ENCODE measurements around the gene TMEM269.
"Not testable (repeated sequence)": the region's sequence is repeated elsewhere in the genome, so short reads cannot be mapped to it uniquely, and the experiment has no call there.

TMEM269 gene

GRCh38 chr1:42747125-42747524 is 37.7 kb upstream of the TMEM269 start:
- peak; percentile 40 for DNase-seq

- no peak for DNase-seq
Measured at GRCh38 chr1:42748021-42748420, 36.8 kb upstream of the TMEM269 start.

- DNase-seq, result no peak
Measured at GRCh38 chr1:42748461-42749410, 36.1 kb upstream of the TMEM269 start.

GRCh38 chr1:42750041-42750440 is 34.8 kb upstream of the TMEM269 start:
- DNase-seq, result no peak

GRCh38 chr1:42751511-42752070 is 33.2 kb upstream of the TMEM269 start:
- not testable (repeated sequence) for DNase-seq

GRCh38 chr1:42752284-42752683 is 32.5 kb upstream of the TMEM269 start:
- DNase-seq, result no peak

GRCh38 chr1:42753070-42753469 is 31.7 kb upstream of the TMEM269 start:
- no peak for DNase-seq

- peak; percentile 33 for DNase-seq
Measured at GRCh38 chr1:42756956-42757891, 27.6 kb upstream of the TMEM269 start.

GRCh38 chr1:42757892-42758275 is 26.9 kb upstream of the TMEM269 start:
- DNase-seq, result no peak

- no peak for DNase-seq
Measured at GRCh38 chr1:42758641-42759040, 26.1 kb upstream of the TMEM269 start.

GRCh38 chr1:42759114-42759513 is 25.7 kb upstream of the TMEM269 start:
- DNase-seq, result no peak

GRCh38 chr1:42761567-42761966 is 23.2 kb upstream of the TMEM269 start:
- no peak for DNase-seq

GRCh38 chr1:42762269-42762668 is 22.5 kb upstream of the TMEM269 start:
- no peak for DNase-seq

- peak; percentile 48 for DNase-seq
Measured at GRCh38 chr1:42765269-42765668, 19.5 kb upstream of the TMEM269 start.

GRCh38 chr1:42765832-42766740 is 18.7 kb upstream of the TMEM269 start:
- peak; percentile 72 for DNase-seq

GRCh38 chr1:42766741-42767509 is 17.9 kb upstream of the TMEM269 start, which contains the start of the genes C1orf50 and P3H1:
C1orf50 (plus strand) TSS chr1:42767249; CDS start chr1:42767312, 63 bp downstream.
P3H1 (minus strand) TSS chr1:42767028; CDS start chr1:42766971, 57 bp downstream.
- peak; percentile 94 for DNase-seq

- DNase-seq, result no peak
Measured at GRCh38 chr1:42767510-42768000, 17.2 kb upstream of the TMEM269 start.

- DNase-seq, result no peak
Measured at GRCh38 chr1:42768172-42768571, 16.6 kb upstream of the TMEM269 start.

- DNase-seq, result no peak
Measured at GRCh38 chr1:42769811-42770210, 15.0 kb upstream of the TMEM269 start.

GRCh38 chr1:42773420-42773819 is 11.4 kb upstream of the TMEM269 start:
- no peak for DNase-seq
